Measurements from ENCODE around the gene ACAP3.

Gene ACAP3

GRCh38 chr1:1310109-1310385, 2.3 kb upstream of the ACAP3 start:
- Mint-ChIP-seq H3K4me3 (peak overlapping the region; percentile 70), H3K4me1 (ENCODE audit: low read depth) (peaks cover 15% of the 10 kb centered on the region), H3K36me3 (ENCODE audit: low read depth) (peaks cover 8% of the 10 kb centered on the region), H3K27ac (no peak overlapping the region), H3K27me3 (ENCODE audit: low read depth) (no peaks in the 10 kb centered on the region), H3K9me3 (no peaks in the 10 kb centered on the region)
- DNase-seq (ENCODE audit: low spot score), result no peak

GRCh38 chr1:1309251-1310108, 1.8 kb upstream of the ACAP3 start:
- Mint-ChIP-seq H3K36me3 (ENCODE audit: low read depth) (peaks cover 4% of the 10 kb centered on the region), H3K27me3 (ENCODE audit: low read depth) (no peaks in the 10 kb centered on the region), H3K9me3 (no peaks in the 10 kb centered on the region), H3K4me1 (ENCODE audit: low read depth) (peaks cover 15% of the 10 kb centered on the region), H3K27ac (peak overlapping the region; percentile 31), H3K4me3 (peak overlapping the region; percentile 70)
- DNase-seq (ENCODE audit: low spot score), result no peak

DNA sequence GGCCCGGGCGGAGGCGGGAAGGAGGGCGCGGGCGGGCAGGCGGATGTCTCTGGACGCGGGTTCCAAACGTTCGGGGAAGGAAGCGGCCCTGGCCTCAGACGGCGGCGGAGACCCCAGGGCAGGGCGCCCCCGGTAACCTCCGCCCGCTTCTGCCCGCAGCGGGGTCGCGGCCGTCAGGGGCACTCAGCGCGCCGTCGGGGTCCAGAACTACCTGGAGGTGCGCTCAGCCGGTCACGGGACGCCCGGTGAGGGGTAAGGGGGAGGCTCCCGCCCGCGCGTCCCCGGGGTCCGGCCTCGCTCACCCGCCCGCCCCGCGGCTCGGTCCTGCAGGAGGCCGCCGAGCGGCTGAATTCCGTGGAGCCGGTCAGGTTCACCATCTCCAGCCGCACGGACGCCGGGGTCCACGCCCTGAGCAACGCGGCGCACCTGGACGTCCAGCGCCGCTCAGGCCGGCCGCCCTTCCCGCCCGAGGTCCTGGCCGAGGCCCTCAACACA, 1.1 kb upstream of the ACAP3 start:
- no peak for DNase-seq (ENCODE audit: low spot score)
- peak overlapping the region; percentile 84 for H3K4me3 Mint-ChIP-seq
- no peaks in the 10 kb centered on the region for H3K27me3 Mint-ChIP-seq (ENCODE audit: low read depth)
- H3K36me3 Mint-ChIP-seq (ENCODE audit: low read depth), result peaks cover 4% of the 10 kb centered on the region
- no peaks in the 10 kb centered on the region for H3K9me3 Mint-ChIP-seq
- H3K27ac Mint-ChIP-seq, result peak overlapping the region; percentile 79
- peaks cover 15% of the 10 kb centered on the region for H3K4me1 Mint-ChIP-seq (ENCODE audit: low read depth)

- peak; percentile 38 for DNase-seq (ENCODE audit: low spot score)
- no peaks in the 10 kb centered on the region for H3K9me3 Mint-ChIP-seq
- peaks cover 1% of the 10 kb centered on the region for H3K36me3 Mint-ChIP-seq (ENCODE audit: low read depth)
- peak overlapping the region; percentile 89 for H3K4me3 Mint-ChIP-seq
- peaks cover 13% of the 10 kb centered on the region for H3K4me1 Mint-ChIP-seq (ENCODE audit: low read depth)
- H3K27ac Mint-ChIP-seq, result peak overlapping the region; percentile 80
- H3K27me3 Mint-ChIP-seq (ENCODE audit: low read depth), result no peaks in the 10 kb centered on the region
These were observed 338 bp downstream of the ACAP3 start for GRCh38 chr1:1307261-1307922.

DNA sequence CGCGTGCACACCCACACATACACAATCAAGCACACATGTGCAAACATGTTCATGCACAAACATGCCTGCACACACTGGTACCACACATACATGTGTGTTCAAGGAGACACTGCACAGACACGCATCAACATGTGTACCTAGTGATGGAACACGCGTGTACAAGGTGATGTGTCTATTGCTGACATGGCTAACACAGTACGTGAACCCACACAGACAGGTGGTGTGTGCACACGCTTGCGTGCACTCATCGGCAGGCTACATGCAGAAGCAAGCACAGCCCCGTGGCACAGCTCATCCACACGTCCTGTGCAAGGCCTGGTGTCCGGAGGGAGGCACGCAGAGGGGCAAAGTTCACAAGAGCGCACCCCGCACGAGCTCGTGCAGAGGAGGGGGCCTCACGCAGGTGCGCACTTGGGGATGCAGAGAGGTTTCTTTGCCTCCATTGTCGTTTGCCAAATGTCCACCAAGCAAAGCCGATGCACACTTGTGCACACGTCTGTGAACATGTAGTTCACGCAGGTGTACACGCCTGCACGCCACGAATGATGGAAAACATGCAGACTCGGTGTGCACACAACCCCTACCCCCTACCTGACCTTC, 969 bp downstream of the ACAP3 start:
- peaks cover 13% of the 10 kb centered on the region for H3K4me1 Mint-ChIP-seq (ENCODE audit: low read depth)
- no peak for DNase-seq (ENCODE audit: low spot score)
- H3K36me3 Mint-ChIP-seq (ENCODE audit: low read depth), result peaks cover 1% of the 10 kb centered on the region
- peak overlapping the region; percentile 80 for H3K27ac Mint-ChIP-seq
- H3K4me3 Mint-ChIP-seq, result peak overlapping the region; percentile 89
- no peaks in the 10 kb centered on the region for H3K9me3 Mint-ChIP-seq
- no peaks in the 10 kb centered on the region for H3K27me3 Mint-ChIP-seq (ENCODE audit: low read depth)

DNA sequence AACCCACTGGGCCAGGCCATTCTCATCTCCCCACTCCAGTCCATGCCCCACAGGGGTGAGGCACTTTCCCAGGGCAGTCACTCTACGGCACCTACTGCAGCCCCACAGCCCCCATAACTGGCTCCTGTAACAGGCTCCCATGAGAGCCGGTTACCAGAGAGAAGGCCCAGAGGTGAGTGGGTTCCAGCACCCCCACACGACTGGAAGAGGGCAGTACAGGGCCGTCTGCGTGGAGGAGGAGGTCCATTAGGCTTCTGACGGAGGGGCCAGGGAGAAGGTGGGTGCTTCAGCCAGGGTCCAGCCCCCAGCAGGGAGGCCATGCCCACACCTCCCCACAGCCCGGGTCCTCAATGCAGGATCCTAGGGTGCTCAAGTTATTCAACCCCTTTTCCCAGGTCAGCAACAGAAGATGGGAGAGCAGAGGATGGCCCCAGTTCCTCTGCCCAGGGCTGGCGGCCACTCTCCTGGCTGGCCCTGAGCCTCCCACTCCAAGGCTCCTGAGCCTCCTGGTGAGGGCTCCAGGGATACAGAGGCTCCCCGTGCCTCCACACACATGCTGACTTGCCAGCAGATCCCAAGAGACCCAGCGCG, 1.6 kb downstream of the ACAP3 start:
- H3K4me1 Mint-ChIP-seq (ENCODE audit: low read depth), result peaks cover 13% of the 10 kb centered on the region
- peak overlapping the region; percentile 89 for H3K4me3 Mint-ChIP-seq
- peak overlapping the region; percentile 80 for H3K27ac Mint-ChIP-seq
- DNase-seq (ENCODE audit: low spot score), result no peak
- no peaks in the 10 kb centered on the region for H3K27me3 Mint-ChIP-seq (ENCODE audit: low read depth)
- no peaks in the 10 kb centered on the region for H3K9me3 Mint-ChIP-seq
- peaks cover 1% of the 10 kb centered on the region for H3K36me3 Mint-ChIP-seq (ENCODE audit: low read depth)

GRCh38 chr1:1305300-1306069, 2.2 kb downstream of the ACAP3 start:
- DNase-seq (ENCODE audit: low spot score), result peak; percentile 43
- peak overlapping the region; percentile 89 for H3K4me3 Mint-ChIP-seq
- H3K9me3 Mint-ChIP-seq, result no peaks in the 10 kb centered on the region
- no peaks in the 10 kb centered on the region for H3K27me3 Mint-ChIP-seq (ENCODE audit: low read depth)
- peaks cover 13% of the 10 kb centered on the region for H3K4me1 Mint-ChIP-seq (ENCODE audit: low read depth)
- peaks cover 1% of the 10 kb centered on the region for H3K36me3 Mint-ChIP-seq (ENCODE audit: low read depth)
- H3K27ac Mint-ChIP-seq, result peak overlapping the region; percentile 80

GRCh38 chr1:1304331-1305299, 3.1 kb downstream of the ACAP3 start:
- Mint-ChIP-seq H3K36me3 (ENCODE audit: low read depth) (peaks cover 1% of the 10 kb centered on the region), H3K4me1 (ENCODE audit: low read depth) (peaks cover 13% of the 10 kb centered on the region), H3K4me3 (peak overlapping the region; percentile 89), H3K27me3 (ENCODE audit: low read depth) (no peaks in the 10 kb centered on the region), H3K9me3 (no peaks in the 10 kb centered on the region), H3K27ac (peak overlapping the region; percentile 80)
- no peak for DNase-seq (ENCODE audit: low spot score)

DNA sequence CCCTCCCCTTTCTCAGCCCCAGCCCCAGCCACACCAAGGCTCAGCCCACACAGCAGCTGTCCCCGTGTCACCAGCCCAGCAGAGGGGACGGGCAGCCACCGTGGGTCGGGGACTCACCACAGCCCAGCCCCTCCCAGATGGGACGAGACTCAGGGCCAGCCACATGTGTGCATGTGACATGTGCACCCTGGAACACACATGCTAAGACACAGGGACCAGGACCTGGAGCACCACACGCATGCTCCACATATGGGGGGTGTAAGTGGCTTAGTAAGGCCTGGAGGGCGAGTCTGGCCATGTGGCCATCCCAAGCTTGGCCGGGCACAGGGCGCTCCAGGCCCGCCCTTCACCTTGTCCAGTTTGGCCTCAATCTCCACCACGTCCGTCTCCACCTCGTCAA, 4.0 kb downstream of the ACAP3 start:
- H3K9me3 Mint-ChIP-seq, result no peaks in the 10 kb centered on the region
- H3K36me3 Mint-ChIP-seq (ENCODE audit: low read depth), result no peaks in the 10 kb centered on the region
- H3K27me3 Mint-ChIP-seq (ENCODE audit: low read depth), result no peaks in the 10 kb centered on the region
- no peak overlapping the region for H3K4me3 Mint-ChIP-seq
- no peak for DNase-seq (ENCODE audit: low spot score)
- H3K4me1 Mint-ChIP-seq (ENCODE audit: low read depth), result peaks cover 13% of the 10 kb centered on the region
- no peak overlapping the region for H3K27ac Mint-ChIP-seq

DNA sequence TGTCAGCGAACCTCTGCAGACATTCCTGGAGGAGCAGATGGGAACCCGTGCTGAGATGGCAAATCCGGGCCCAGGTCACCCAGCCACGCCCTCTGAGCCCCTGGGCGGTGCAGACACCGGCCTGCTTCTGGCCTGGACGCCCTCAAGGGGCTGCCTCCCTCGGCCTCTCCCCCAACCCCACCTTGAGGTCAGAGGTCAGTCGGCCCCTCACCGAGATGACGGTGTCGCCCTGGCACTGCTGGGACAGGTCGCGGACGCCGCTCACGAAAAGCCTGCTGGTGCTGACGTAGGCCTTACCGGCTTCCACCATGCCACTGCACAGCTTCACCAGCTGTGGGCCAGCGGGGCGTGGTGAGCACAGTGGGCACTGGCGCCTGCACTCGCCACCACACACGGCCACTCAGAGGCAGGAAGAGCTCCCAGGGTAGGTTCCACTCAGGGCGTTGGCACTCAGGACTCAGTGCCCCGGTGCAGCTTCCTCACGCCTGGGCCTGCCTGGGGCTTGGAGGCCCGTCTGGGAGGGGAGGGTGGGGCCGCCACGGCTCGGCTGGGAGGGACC, 4.7 kb downstream of the ACAP3 start:
- H3K4me1 Mint-ChIP-seq (ENCODE audit: low read depth), result peaks cover 13% of the 10 kb centered on the region
- no peak for DNase-seq (ENCODE audit: low spot score)
- no peaks in the 10 kb centered on the region for H3K9me3 Mint-ChIP-seq
- H3K4me3 Mint-ChIP-seq, result no peak overlapping the region
- no peaks in the 10 kb centered on the region for H3K27me3 Mint-ChIP-seq (ENCODE audit: low read depth)
- H3K36me3 Mint-ChIP-seq (ENCODE audit: low read depth), result no peaks in the 10 kb centered on the region
- no peak overlapping the region for H3K27ac Mint-ChIP-seq

- DNase-seq (ENCODE audit: low spot score), result no peak
- Mint-ChIP-seq H3K27ac (no peak overlapping the region), H3K27me3 (ENCODE audit: low read depth) (no peaks in the 10 kb centered on the region), H3K4me1 (ENCODE audit: low read depth) (peaks cover 12% of the 10 kb centered on the region), H3K9me3 (no peaks in the 10 kb centered on the region), H3K36me3 (ENCODE audit: low read depth) (no peaks in the 10 kb centered on the region), H3K4me3 (no peak overlapping the region)
These were observed 5.7 kb downstream of the ACAP3 start for GRCh38 chr1:1302006-1302430.

GRCh38 chr1:1300352-1300739, 7.4 kb downstream of the ACAP3 start:
- no peak overlapping the region for H3K4me3 Mint-ChIP-seq
- H3K9me3 Mint-ChIP-seq, result no peaks in the 10 kb centered on the region
- no peak for DNase-seq (ENCODE audit: low spot score)
- H3K36me3 Mint-ChIP-seq (ENCODE audit: low read depth), result peaks cover 2% of the 10 kb centered on the region
- H3K27ac Mint-ChIP-seq, result no peak overlapping the region
- H3K27me3 Mint-ChIP-seq (ENCODE audit: low read depth), result no peaks in the 10 kb centered on the region
- H3K4me1 Mint-ChIP-seq (ENCODE audit: low read depth), result no peaks in the 10 kb centered on the region
